Activated CD8-positive, alpha-beta T cell treated with anti-CD3 and anti-CD28 coated beads, Interleukin-2, amount 10 ng/mL, durations not matched to agents 7 days and 5 days (primary cell): ENCODE data around the gene CAPN5. TPM values are rescaled to one million over a fixed set of nuclear protein-coding genes. Genes with fewer than 3 reads are reported as not detected.

Experiments
- ATAC-seq: fragments of 150-1000 bp; cut with Tn5 transposase; one replicate; pipeline ENCODE4 v1.10.0; 2021; ENCODE audit warnings: moderate library complexity
- CTCF ChIA-PET: fragments of 350-600 bp; sonication (Branson Sonifier 250); formaldehyde crosslinking; loops from one replicate; lab custom pipeline; 2021; ENCODE audit warnings: antibody characterized with exemption; lab: Charles Lee
- POLR2A ChIA-PET: fragments of 350-600 bp; sonication (Branson Sonifier 250); formaldehyde crosslinking; loops from one replicate; lab custom pipeline; 2021; ENCODE audit warnings: antibody characterized with exemption; lab: Charles Lee
- DNase-seq: peaks from one replicate; pipeline ENCODE4 v3.0.0-alpha.2; 2020
- H3K27ac Mint-ChIP-seq: one replicate; pipeline ENCODE4 v1.8.0; 2021; ENCODE audit warnings: mild to moderate bottlenecking, mixed read lengths
- H3K27me3 Mint-ChIP-seq: one replicate; pipeline ENCODE4 v1.8.0; 2021; ENCODE audit warnings: low read depth, mixed read lengths
- H3K36me3 Mint-ChIP-seq: one replicate; pipeline ENCODE4 v1.8.0; 2021; ENCODE audit warnings: low read depth, mixed read lengths
- H3K4me1 Mint-ChIP-seq: one replicate; pipeline ENCODE4 v1.8.0; 2021; ENCODE audit warnings: low read depth, mixed read lengths
- H3K4me3 Mint-ChIP-seq: one replicate; pipeline ENCODE4 v1.8.0; 2021; ENCODE audit warnings: mild to moderate bottlenecking, mixed read lengths
- H3K9me3 Mint-ChIP-seq: one replicate; pipeline ENCODE4 v1.8.0; 2022; ENCODE audit warnings: mixed read lengths; ENCODE audit not compliant: insufficient read depth
- total RNA-seq, 2 experiments: library from RNA; stranded (reverse); gene quantifications; one replicate each; pipeline ENCODE4 v1.2.3, GENCODE V29; 2021

Gene CAPN5
- total RNA-seq, 2 experiments from 2014 or later, result 1.0 to 1.4 TPM

- CTCF ChIA-PET, result no interaction called here
- ATAC-seq, result no peak
- Mint-ChIP-seq H3K27me3 (peaks cover 24% of the 10 kb centered on the region), H3K9me3 (no peaks in the 10 kb centered on the region), H3K4me1 (peaks cover 35% of the 10 kb centered on the region), H3K27ac (no peak overlapping the region), H3K4me3 (no peak overlapping the region), H3K36me3 (no peaks in the 10 kb centered on the region)
- POLR2A ChIA-PET, result no interaction called here
- no peak for DNase-seq
Measured at GRCh38 chr11:77156396-77157195, 89.8 kb downstream of the CAPN5 start.

GRCh38 chr11:77158041-77158695, 91.4 kb downstream of the CAPN5 start:
- Mint-ChIP-seq H3K4me1 (peaks cover 19% of the 10 kb centered on the region), H3K27me3 (peaks cover 26% of the 10 kb centered on the region), H3K9me3 (no peaks in the 10 kb centered on the region), H3K4me3 (no peak overlapping the region), H3K36me3 (no peaks in the 10 kb centered on the region), H3K27ac (no peak overlapping the region)
- POLR2A ChIA-PET, result no interaction called here
- CTCF ChIA-PET, result interaction anchor here (1.4 to 1.5 kb wide), 2 partner anchors 28 to 31 kb away, joined by 3 read pairs; no protein-coding TSS in a partner anchor
- DNase-seq (no peak), ATAC-seq (no peak)

GRCh38 chr11:77159219-77159936, 92.6 kb downstream of the CAPN5 start:
- H3K27ac Mint-ChIP-seq, result no peak overlapping the region
- ATAC-seq (no peak), DNase-seq (no peak)
- no peaks in the 10 kb centered on the region for H3K36me3 Mint-ChIP-seq
- peaks cover 34% of the 10 kb centered on the region for H3K27me3 Mint-ChIP-seq
- H3K4me3 Mint-ChIP-seq, result no peak overlapping the region
- ChIA-PET POLR2A (no interaction called here), CTCF (interaction anchor here (1.4 kb wide), 1 partner anchor 27 kb away, joined by 3 read pairs; no protein-coding TSS in a partner anchor)
- peaks cover 8% of the 10 kb centered on the region for H3K4me1 Mint-ChIP-seq
- H3K9me3 Mint-ChIP-seq, result no peaks in the 10 kb centered on the region

GRCh38 chr11:77159937-77160495, 93.2 kb downstream of the CAPN5 start:
- ATAC-seq, result no peak
- ChIA-PET POLR2A (no interaction called here), CTCF (interaction anchor here (1.4 kb wide), 1 partner anchor 27 kb away, joined by 3 read pairs; no protein-coding TSS in a partner anchor)
- Mint-ChIP-seq H3K36me3 (no peaks in the 10 kb centered on the region), H3K27me3 (peaks cover 32% of the 10 kb centered on the region), H3K4me1 (peaks cover 4% of the 10 kb centered on the region), H3K9me3 (no peaks in the 10 kb centered on the region), H3K27ac (no peak overlapping the region), H3K4me3 (no peak overlapping the region)
- DNase-seq, result no peak

GRCh38 chr11:77163271-77163670, 96.5 kb downstream of the CAPN5 start:
- no peak overlapping the region for H3K27ac Mint-ChIP-seq
- POLR2A ChIA-PET, result no interaction called here

GRCh38 chr11:77165066-77165465, 98.3 kb downstream of the CAPN5 start:
- DNase-seq (no peak), ATAC-seq (no peak)
- no peaks in the 10 kb centered on the region for H3K9me3 Mint-ChIP-seq
- POLR2A ChIA-PET, result no interaction called here
- H3K4me1 Mint-ChIP-seq, result no peaks in the 10 kb centered on the region
- no peak overlapping the region for H3K27ac Mint-ChIP-seq
- peaks cover 22% of the 10 kb centered on the region for H3K27me3 Mint-ChIP-seq
- no peaks in the 10 kb centered on the region for H3K36me3 Mint-ChIP-seq
- CTCF ChIA-PET, result interaction anchor here (3.0 kb wide), 1 partner anchor 38 kb away, joined by 11 read pairs; no protein-coding TSS in a partner anchor
- no peak overlapping the region for H3K4me3 Mint-ChIP-seq

More at GRCh38 chr11:77163271-77163670, 96.5 kb downstream of the CAPN5 start:
- H3K9me3 Mint-ChIP-seq, result no peaks in the 10 kb centered on the region
- ATAC-seq, result no peak
- H3K4me1 Mint-ChIP-seq, result no peaks in the 10 kb centered on the region
- peaks cover 24% of the 10 kb centered on the region for H3K27me3 Mint-ChIP-seq
- CTCF ChIA-PET, result interaction anchor here (0.9 kb wide), 1 partner anchor 23 kb away, joined by 3 read pairs; no protein-coding TSS in a partner anchor
- H3K4me3 Mint-ChIP-seq, result no peak overlapping the region
- no peak for DNase-seq
- no peaks in the 10 kb centered on the region for H3K36me3 Mint-ChIP-seq

GRCh38 chr11:77166021-77166420, 99.2 kb downstream of the CAPN5 start:
- H3K27me3 Mint-ChIP-seq, result peaks cover 21% of the 10 kb centered on the region
- no peaks in the 10 kb centered on the region for H3K4me1 Mint-ChIP-seq
- no peak for ATAC-seq
- CTCF ChIA-PET, result interaction anchor here (3.0 kb wide), 1 partner anchor 39 kb away, joined by 11 read pairs; no protein-coding TSS in a partner anchor
- no peak overlapping the region for H3K4me3 Mint-ChIP-seq
- DNase-seq, result no peak
- POLR2A ChIA-PET, result no interaction called here
- no peaks in the 10 kb centered on the region for H3K9me3 Mint-ChIP-seq
- no peak overlapping the region for H3K27ac Mint-ChIP-seq
- H3K36me3 Mint-ChIP-seq, result no peaks in the 10 kb centered on the region

GRCh38 chr11:77167111-77167626, 100.4 kb downstream of the CAPN5 start:
- Mint-ChIP-seq H3K36me3 (no peaks in the 10 kb centered on the region), H3K27ac (no peak overlapping the region), H3K4me1 (no peaks in the 10 kb centered on the region), H3K4me3 (no peak overlapping the region), H3K9me3 (no peaks in the 10 kb centered on the region), H3K27me3 (peaks cover 15% of the 10 kb centered on the region)
- DNase-seq (no peak), ATAC-seq (no peak)
- CTCF ChIA-PET, result interaction anchor here (1.0 kb wide), 1 partner anchor 40 kb away, joined by 3 read pairs; no protein-coding TSS in a partner anchor
- POLR2A ChIA-PET, result no interaction called here

- no peak overlapping the region for H3K27ac Mint-ChIP-seq
- DNase-seq (no peak), ATAC-seq (no peak)
- no peaks in the 10 kb centered on the region for H3K4me1 Mint-ChIP-seq
- ChIA-PET CTCF (interaction anchor here (1.0 kb wide), 1 partner anchor 41 kb away, joined by 3 read pairs; no protein-coding TSS in a partner anchor), POLR2A (no interaction called here)
- H3K4me3 Mint-ChIP-seq, result no peak overlapping the region
- H3K27me3 Mint-ChIP-seq, result peaks cover 15% of the 10 kb centered on the region
- H3K9me3 Mint-ChIP-seq, result no peaks in the 10 kb centered on the region
- H3K36me3 Mint-ChIP-seq, result no peaks in the 10 kb centered on the region
Measured at GRCh38 chr11:77167791-77168190, 101.0 kb downstream of the CAPN5 start.

- Mint-ChIP-seq H3K9me3 (no peaks in the 10 kb centered on the region), H3K4me1 (no peaks in the 10 kb centered on the region), H3K36me3 (no peaks in the 10 kb centered on the region), H3K27ac (no peak overlapping the region), H3K4me3 (no peak overlapping the region), H3K27me3 (peaks cover 5% of the 10 kb centered on the region)
- DNase-seq (no peak), ATAC-seq (no peak)
- POLR2A ChIA-PET, result no interaction called here
- CTCF ChIA-PET, result interaction anchor here (1.0 kb wide), 1 partner anchor 79 kb away, joined by 3 read pairs; no protein-coding TSS in a partner anchor
Measured at GRCh38 chr11:77170107-77170506, 103.3 kb downstream of the CAPN5 start.

GRCh38 chr11:77171254-77171653, 104.5 kb downstream of the CAPN5 start:
- Mint-ChIP-seq H3K27ac (no peak overlapping the region), H3K4me1 (peaks cover 2% of the 10 kb centered on the region), H3K36me3 (no peaks in the 10 kb centered on the region), H3K9me3 (no peaks in the 10 kb centered on the region), H3K27me3 (peaks cover 4% of the 10 kb centered on the region), H3K4me3 (no peak overlapping the region)
- POLR2A ChIA-PET, result no interaction called here
- ATAC-seq, result no peak
- DNase-seq, result no peak
- CTCF ChIA-PET, result no interaction called here
